Measurements from ENCODE around the gene FAM168A.

GRCh38 chr11:73513707-73514106 lies 84.2 kb downstream of the FAM168A start:
- no peak for TF ChIP-seq CTCF (IDR thresholded peaks at IDR 0.05)
- no peak for TF ChIP-seq POLR2A (IDR thresholded peaks at IDR 0.05)

All from ovary (tissue), 3 donors.